ENCODE data around the gene BAIAP3. TPM values are rescaled to one million over a fixed set of nuclear protein-coding genes. Genes with fewer than 3 reads are reported as not detected.

BAIAP3 gene
- total and polyA plus RNA-seq, 10 of the 15 experiments (the other 5 are each of a cell fraction or from before 2014, with no cell fraction given): 0.03 to 0.56 (median 0.17) TPM; not detected in 3

- H3K36me3 ChIP-seq (ENCODE audit: control insufficient read depth in 2 of 2, insufficient read depth in 2 of 2, low read length in 1 of 2): no peaks in the 10 kb centered on the region; a peak in 1 of 4 replicates
- no peaks in the 10 kb centered on the region for H3K27me3 ChIP-seq (replicated peaks in 1 of 2; ENCODE audit: control insufficient read depth in 2 of 2, insufficient read depth in 2 of 2, low read length in 1 of 2)
- FAIRE-seq (no peak), DNase-seq (ENCODE audit: low read depth, low spot score) (no peak), ATAC-seq (no peak)
- H4K20me1 ChIP-seq (ENCODE audit: control insufficient read depth, insufficient read depth): no peaks in the 10 kb centered on the region
- no peak overlapping the region for H3K27ac ChIP-seq (ENCODE audit: control insufficient read depth, insufficient read depth)
- POLR2A ChIA-PET: no interaction called here
- H3K4me1 ChIP-seq (ENCODE audit: control insufficient read depth, insufficient read depth, low read length): no peaks in the 10 kb centered on the region
- no peak overlapping the region for H3K9ac ChIP-seq (ENCODE audit: control insufficient read depth, insufficient read depth, low read length)
- in situ Hi-C loops (cut with MboI): no loop called here
- no TSS peak for BruUV-seq (replicated peaks)
- intact Hi-C loops (cut with micrococcal nuclease; ENCODE audit: unreplicated experiment): no loop called here
- CTCF ChIA-PET: no interaction called here
- H2AFZ ChIP-seq (ENCODE audit: control insufficient read depth, low read depth, low read length): no peak overlapping the region
- SMC1A ChIA-PET (ENCODE audit: uncharacterized antibody, unreplicated experiment): no interaction called here
- no peak overlapping the region for H3K4me3 ChIP-seq
- TF ChIP-seq TCF3 (IDR thresholded peaks at IDR 0.05; ENCODE audit: borderline replicate concordance, insufficient read depth, low read depth, low read length) (no peak), ZBTB33 (IDR thresholded peaks at IDR 0.05) (no peak), ZBED1 (IDR thresholded peaks at IDR 0.05; ENCODE audit: borderline replicate concordance) (no peak), RELB (IDR thresholded peaks at IDR 0.05; ENCODE audit: low read depth) (no peak)
- no peaks in the 10 kb centered on the region for H3K9me3 ChIP-seq (replicated peaks; ENCODE audit: control insufficient read depth, insufficient read depth, low read length)
- H3K79me2 ChIP-seq (ENCODE audit: control insufficient read depth, insufficient read depth, low read length): no peaks in the 10 kb centered on the region
- 89% methylated on average over 21 of the region's 21 CpGs for WGBS (ENCODE audit: insufficient coverage, insufficient replicate concordance, low lambda C conversion rate, missing lambda C conversion rate)
- no peak overlapping the region for H3K4me2 ChIP-seq (ENCODE audit: control insufficient read depth, insufficient read depth)
- RAD21 ChIA-PET (ENCODE audit: unreplicated experiment): interaction anchor here (0.6 kb wide), 1 partner anchor 9 kb away, joined by 4 read pairs; no protein-coding TSS in a partner anchor
Observed at GRCh38 chr16:1393613-1394176, 60.2 kb downstream of the BAIAP3 start.
